ENCODE measurements around the gene CD8B. TPM values are rescaled to one million over a fixed set of nuclear protein-coding genes. Genes with fewer than 3 reads are reported as not detected.

The CD8B gene
- total RNA-seq, 1 experiment from 2014 or later = not detected

- Histone ChIP-seq H3K27ac (ENCODE audit: low read length) (no peak overlapping the region), H2AFZ (ENCODE audit: low read length) (no peak overlapping the region), H4K20me1 (ENCODE audit: insufficient read depth, low read depth, low read length) (peaks cover 30% of the 10 kb centered on the region; the same call in 1 of the 2 replicates), H3K27me3 (ENCODE audit: low read length) (no peaks in the 10 kb centered on the region), H3K9ac (ENCODE audit: low read length) (no peak overlapping the region), H3K4me3 (ENCODE audit: low read length) (no peak overlapping the region), H3K36me3 (ENCODE audit: insufficient read depth, low read length) (peaks cover 48% of the 10 kb centered on the region; the same call in 1 of the 2 replicates), H3K9me2 (replicated peaks; ENCODE audit: insufficient read depth, low read length) (no peaks in the 10 kb centered on the region), H3K4me1 (ENCODE audit: low read length) (peaks cover 11% of the 10 kb centered on the region), H3K4me2 (ENCODE audit: low read depth, low read length, poor library complexity, severe bottlenecking) (no peak overlapping the region), H3K79me2 (ENCODE audit: low read length) (peaks cover 59% of the 10 kb centered on the region), H3K9me3 (ENCODE audit: low read length) (no peaks in the 10 kb centered on the region)
- no peak for DNase-seq
Observed at GRCh38 chr2:86768189-86768949, 93.3 kb downstream of the CD8B start.

Other genes starting within 250 kb of the CD8B start
- 22.7 and 37.8 TPM in 2 replicates for gene RNF103, start 238.0 kb downstream of the CD8B start, total RNA-seq (2014; rRNA removed; shearing (Covaris generic); ENCODE audit: low replicate concordance)
- 176 and 180 TPM in 2 replicates for gene RMND5A, start 141.6 kb downstream of the CD8B start, total RNA-seq (2014; rRNA removed; shearing (Covaris generic); ENCODE audit: low replicate concordance)
- gene CD8A, start 71.0 kb downstream of the CD8B start, total RNA-seq (2014; rRNA removed; shearing (Covaris generic); ENCODE audit: low replicate concordance) = not detected in 2 replicates
- 0.29 and 0.41 TPM in 2 replicates for gene RGPD1, start 80.2 kb upstream of the CD8B start, total RNA-seq (2014; rRNA removed; shearing (Covaris generic); ENCODE audit: low replicate concordance)
- gene PLGLB1, start 160.0 kb upstream of the CD8B start, total RNA-seq (2014; rRNA removed; shearing (Covaris generic); ENCODE audit: low replicate concordance) = 4.1 and 12.2 TPM in 2 replicates

All from Karpas-422 (cell line).